Pancreas (tissue), 10 donors: ENCODE measurements around the gene CHST12. TPM values are rescaled to one million over a fixed set of nuclear protein-coding genes. Genes with fewer than 3 reads are reported as not detected.
"Not testable (repeated sequence)": the region's sequence is repeated elsewhere in the genome, so short reads cannot be mapped to it uniquely, and the experiment has no call there.

Experiments
- ATAC-seq, 4 donors: fragments of 200-7000 bp; cut with Tn5 transposase; one replicate each; pipeline versions ENCODE4 v1.8.0 to v1.9.1; 2020; ENCODE audit warnings: mild to moderate bottlenecking in 4 of 4, moderate library complexity in 4 of 4
- DNase-seq, 6 donors: peaks; one replicate each; pipeline ENCODE4 v3.0.0-alpha.2; 2020
- FAIRE-seq: peaks from 2 replicates; lab custom pipeline; 2012; peaks lifted over from hg19 to GRCh38; lab: Jason Lieb, UNC
- H3K27ac ChIP-seq, 4 donors: fragments of 200-600 bp; sonication (generic); 1 replicate in 3 of 4; 2 replicates in 1 of 4; pipeline versions ENCODE4 v1.5.0 to v1.8.0; 2020
- H3K27me3 ChIP-seq, 4 donors: fragments of 200-600 bp; one replicate each; pipeline ENCODE4 v1.8.0; 2021
- H3K36me3 ChIP-seq, 3 donors: fragments of 200-600 bp; sonication (generic) in 1 of 3; one replicate each; pipeline versions ENCODE4 v1.5.0 to v1.8.0; 2020 to 2021
- H3K4me1 ChIP-seq, 3 donors: fragments of 200-600 bp; one replicate each; pipeline ENCODE4 v1.8.0; 2021
- H3K4me3 ChIP-seq, 4 donors: fragments of 200-600 bp; sonication (generic) in 2 of 4; one replicate each; pipeline versions ENCODE4 v1.5.0 to v1.8.0; 2020 to 2021
- H3K9me3 ChIP-seq, 4 donors: fragments of 200-600 bp; one replicate each; pipeline ENCODE4 v1.8.0; 2021
- CTCF ChIP-seq, 4 donors: fragments of 200-600 bp; sonication (generic) in 3 of 4; IDR thresholded peaks; one replicate each; pipeline versions ENCODE4 v1.5.0 to v1.8.0; 2021; ENCODE audit warnings: antibody characterized with exemption in 4 of 4
- WGBS, 2 donors: extraction: QIAGEN DNeasy Blood & Tissue Kit; methylation state at CpG; one replicate each; pipeline ENCODE4 v1.1.7; 2013; 5-methylcytosine and 5-hydroxymethylcytosine counted together
- intact Hi-C, 3 donors: fragments of 100-400 bp; cut with DNase I; formaldehyde crosslinking; loops; one replicate each; pipeline versions ENCODE4 v1.11.1 to v1.14.2; 2022
- polyA plus RNA-seq, 2 donors: library from polyadenylated mRNA; stranded (reverse); fragments of 200-250 nt; gene quantifications; one replicate each; pipeline ENCODE4 v1.2.3, GENCODE V29; 2013
- total RNA-seq, 6 donors: library from RNA; stranded (reverse); fragmentation: NEBNext Ultra II Directional in 4 of 6; extraction: Animal tissue kit (Norgen Biotek cat#: 25700) in 4 of 6; gene quantifications; one replicate each; pipeline versions ENCODE4 v1.2.1 to v1.2.4, GENCODE V29; 2021 to 2023
- donor health status: healthy with polysubstance abuse.
- donor health status: DM: no; HTN: no; CAD: no; lungs with moderate emphysema.
- donor health status: DM: no; HTN: no; CAD: no.
- donor health status: control.
- donor health status: control.
- donor health status: Bipolar disorder and iron deficiency.
- donor health status: DM: yes; HTN: yes; CAD: no.
- donor health status: DM: no; HTN: no; CAD: no.
- donor health status: DM: no; HTN: no; CAD: no.
- donor health status: DM: yes; HTN: yes; CAD: no.

CHST12 gene
- total and polyA plus RNA-seq, 8 donors, result 7.0 to 13.2 (median 8.2) TPM

- intact Hi-C loops, result no loop called here
Observed at GRCh38 chr7:2416063-2416462, 12.7 kb downstream of the CHST12 start.

DNA sequence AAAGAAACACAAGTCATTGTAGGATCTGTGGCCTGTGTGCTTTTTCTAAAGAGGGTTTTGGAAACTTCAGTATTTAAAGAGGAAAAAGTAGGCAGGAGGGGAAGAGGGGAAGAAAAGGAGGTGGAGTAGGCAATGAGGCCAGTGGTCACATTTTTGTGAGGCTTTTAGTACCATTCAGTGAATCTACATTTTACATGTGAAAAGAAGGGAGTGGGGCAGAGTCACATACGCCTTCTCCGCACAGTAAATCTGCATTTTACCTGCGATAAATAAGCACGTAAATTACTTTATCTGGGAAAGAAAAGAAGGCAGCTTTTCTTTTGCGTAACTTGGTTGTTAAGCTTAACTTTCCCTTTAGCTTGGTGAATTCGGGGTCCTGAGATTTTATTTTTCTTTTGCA is 13.2 kb downstream of the CHST12 start:
- Histone ChIP-seq H3K27ac (no peak overlapping the region), H3K36me3 (no peaks in the 10 kb centered on the region), H3K9me3 (no peaks in the 10 kb centered on the region), H3K4me1 (peaks cover 10 to 18% (median 15%) of the 10 kb centered on the region in 3 donors), H3K27me3 (no peaks in the 10 kb centered on the region), H3K4me3 (no peak overlapping the region)
- ATAC-seq, result no peak
- FAIRE-seq, result no peak
- TF ChIP-seq CTCF (IDR thresholded peaks at IDR 0.05), result no peak
- no peak for DNase-seq
- 95% methylated on average over 6 of the region's 6 CpGs for WGBS, 2 donors
- intact Hi-C loops, result no loop called here

More at GRCh38 chr7:2416063-2416462, 12.7 kb downstream of the CHST12 start:
- no peaks in the 10 kb centered on the region for H3K36me3 ChIP-seq
- no peak overlapping the region for H3K4me3 ChIP-seq
- peaks cover 10 to 21% (median 18%) of the 10 kb centered on the region in 3 donors for H3K4me1 ChIP-seq
- no peak for TF ChIP-seq CTCF (IDR thresholded peaks at IDR 0.05)
- WGBS, 2 donors, result 87 to 89% methylated on average over 5 of the region's 5 CpGs
- no peaks in the 10 kb centered on the region for H3K27me3 ChIP-seq
- no peak overlapping the region for H3K27ac ChIP-seq
- no peaks in the 10 kb centered on the region for H3K9me3 ChIP-seq
- DNase-seq (no peak), ATAC-seq (no peak), FAIRE-seq (no peak)

- intact Hi-C loops, H3K36me3 ChIP-seq, H3K27ac ChIP-seq, H3K27me3 ChIP-seq, DNase-seq, ATAC-seq, FAIRE-seq, H3K9me3 ChIP-seq, H3K4me3 ChIP-seq: not testable (repeated sequence)
- WGBS, 2 donors, result 97 to 98% methylated on average over 3 of the region's 3 CpGs
- peaks cover 5 to 13% (median 10%) of the 10 kb centered on the region in 3 donors for H3K4me1 ChIP-seq
Observed at GRCh38 chr7:2417178-2417577, 13.8 kb downstream of the CHST12 start.

DNA sequence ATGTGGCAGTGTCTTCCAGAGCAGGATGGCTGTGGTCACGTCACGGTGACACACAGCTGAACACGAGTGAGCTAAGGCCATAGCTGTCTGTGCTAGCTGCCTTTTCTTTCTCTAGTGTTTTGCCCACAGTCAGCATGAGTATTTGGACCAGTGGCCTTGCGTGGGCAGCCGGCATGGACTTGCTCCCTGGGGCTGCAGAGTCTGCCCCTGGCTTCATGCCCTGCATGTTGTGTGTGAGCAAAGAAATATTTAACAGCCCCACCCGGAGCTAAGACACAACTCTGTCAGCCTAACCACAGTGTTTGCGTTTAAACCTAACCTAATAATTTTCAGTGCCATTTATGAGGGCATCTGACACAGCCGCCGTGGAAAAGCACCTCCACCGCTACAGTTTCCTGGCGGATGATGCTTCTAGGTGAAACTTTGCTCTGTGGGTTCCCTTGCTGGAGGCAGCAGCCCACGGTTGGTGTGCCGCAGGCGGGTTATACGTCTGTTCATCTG is 14.6 kb downstream of the CHST12 start:
- TF ChIP-seq CTCF (IDR thresholded peaks at IDR 0.05), result no peak
- Histone ChIP-seq H3K4me1 (peaks cover 0 to 4% (median 1%) of the 10 kb centered on the region in 3 donors), H3K9me3 (no peaks in the 10 kb centered on the region), H3K27me3 (no peaks in the 10 kb centered on the region), H3K36me3 (no peaks in the 10 kb centered on the region), H3K4me3 (no peak overlapping the region), H3K27ac (no peak overlapping the region)
- 82 to 84% methylated on average over 15 of the region's 15 CpGs for WGBS, 2 donors
- ATAC-seq (peak in 1 of 4 donors; percentile 29), FAIRE-seq (no peak), DNase-seq (no peak)
- intact Hi-C loops, result no loop called here

- Histone ChIP-seq H3K36me3 (no peaks in the 10 kb centered on the region), H3K27me3 (no peaks in the 10 kb centered on the region), H3K4me3 (no peak overlapping the region), H3K27ac (no peak overlapping the region), H3K9me3 (no peaks in the 10 kb centered on the region), H3K4me1 (no peaks in the 10 kb centered on the region)
- ATAC-seq (no peak), FAIRE-seq (no peak), DNase-seq (no peak)
- 92 to 97% methylated on average over 7 of the region's 7 CpGs for WGBS, 2 donors
- intact Hi-C loops, result no loop called here
- no peak for TF ChIP-seq CTCF (IDR thresholded peaks at IDR 0.05)
Observed at GRCh38 chr7:2420216-2420933, 17.0 kb downstream of the CHST12 start.
